ENCODE results near the gene TRAF3.
A peak's percentile ranks its signal among the peaks of the same experiment; 100 is the strongest.
"Not testable (repeated sequence)": the region's sequence is repeated elsewhere in the genome, so short reads cannot be mapped to it uniquely, and the experiment has no call there.

Gene TRAF3

DNA sequence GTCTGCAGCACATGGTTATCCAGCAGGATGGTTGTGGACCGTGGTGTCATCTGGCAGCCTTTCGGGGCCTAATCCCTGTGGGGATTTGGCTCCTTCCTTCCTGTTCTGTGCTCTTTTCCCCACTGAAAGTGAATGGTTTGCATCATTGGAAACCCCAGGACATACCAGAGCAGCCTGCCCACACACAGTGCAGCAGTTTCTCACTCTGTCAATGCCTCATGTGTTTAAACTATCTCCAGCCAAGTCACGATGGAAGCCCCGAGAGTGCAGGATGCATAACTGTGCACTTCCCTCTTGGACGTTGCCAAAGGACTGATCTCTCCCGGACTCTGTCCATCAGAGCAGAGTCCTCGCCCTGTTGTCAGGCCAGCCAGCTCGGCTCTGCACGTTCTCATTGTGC lies 116.2 kb downstream of the TRAF3 start:
- H3K27me3 Mint-ChIP-seq (ENCODE audit: low read depth): no peaks in the 10 kb centered on the region
- H3K4me3 Mint-ChIP-seq: no peak overlapping the region
- no peaks in the 10 kb centered on the region for H3K9me3 Mint-ChIP-seq
- peaks cover 27% of the 10 kb centered on the region for H3K36me3 Mint-ChIP-seq (ENCODE audit: low read depth)
- no peak overlapping the region for H3K27ac Mint-ChIP-seq
- H3K4me1 Mint-ChIP-seq (ENCODE audit: low read depth): peaks cover 2% of the 10 kb centered on the region
- no peak for DNase-seq (ENCODE audit: low spot score)

DNA sequence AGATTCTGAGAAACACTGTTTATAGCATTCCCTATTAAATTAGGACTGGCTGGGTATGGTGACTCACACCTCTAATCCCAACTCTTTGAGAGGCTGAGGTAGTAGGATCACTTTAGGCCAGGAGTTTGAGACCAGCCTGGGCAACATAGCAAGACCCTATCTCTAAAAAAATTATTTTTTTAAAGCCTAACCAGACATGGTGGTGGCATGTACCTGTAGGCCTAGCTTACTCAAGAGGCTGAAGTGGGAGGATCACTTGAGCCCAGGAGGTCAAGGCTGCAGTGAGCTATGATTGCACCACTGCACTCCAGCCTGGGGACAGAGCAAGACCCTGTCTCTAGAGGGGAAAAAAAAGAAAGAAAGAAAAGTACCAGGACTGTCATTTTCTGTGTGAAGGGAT lies 119.5 kb downstream of the TRAF3 start:
- H3K36me3 Mint-ChIP-seq (ENCODE audit: low read depth): peaks cover 32% of the 10 kb centered on the region
- H3K4me1 Mint-ChIP-seq (ENCODE audit: low read depth); H3K27me3 Mint-ChIP-seq (ENCODE audit: low read depth); H3K27ac Mint-ChIP-seq; H3K9me3 Mint-ChIP-seq; H3K4me3 Mint-ChIP-seq; DNase-seq (ENCODE audit: low spot score): not testable (repeated sequence)

DNA sequence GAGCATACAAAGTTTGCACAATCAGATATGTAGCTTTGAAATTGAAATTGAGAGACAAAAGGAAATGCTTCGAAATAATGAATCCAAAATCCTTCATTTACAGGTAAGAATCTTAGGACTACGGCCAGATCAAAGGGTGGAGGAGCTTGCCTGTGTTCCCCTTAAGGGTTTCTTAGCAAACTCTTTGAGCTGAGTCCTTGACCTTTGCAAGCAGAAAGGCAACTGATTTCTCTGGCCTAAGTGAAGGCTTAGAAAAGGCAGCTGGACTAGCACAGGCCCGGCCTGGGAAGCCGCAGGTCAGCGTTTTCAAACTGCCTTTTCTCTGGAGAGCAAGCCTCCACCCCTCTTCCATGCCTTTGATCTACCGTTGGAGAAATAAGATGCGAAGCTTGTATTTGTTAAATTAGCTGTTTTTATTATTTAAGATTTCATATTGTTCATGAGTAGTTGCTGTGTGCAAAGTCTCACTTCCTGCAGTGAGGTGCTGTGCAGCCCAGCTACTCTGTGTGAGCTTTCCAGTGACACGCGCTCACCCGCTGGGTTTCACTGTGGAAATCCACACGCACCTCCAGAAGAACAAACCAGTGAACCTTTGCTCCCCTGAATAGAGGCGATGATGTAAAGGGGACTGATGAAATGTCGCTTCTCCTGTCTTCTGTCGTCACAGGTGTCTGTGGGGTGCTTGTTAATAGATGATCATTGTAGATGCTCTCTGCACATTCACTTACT lies 120.2 kb downstream of the TRAF3 start:
- Mint-ChIP-seq H3K4me3 (no peak overlapping the region), H3K36me3 (ENCODE audit: low read depth) (peaks cover 28% of the 10 kb centered on the region), H3K27ac (no peak overlapping the region), H3K27me3 (ENCODE audit: low read depth) (no peaks in the 10 kb centered on the region), H3K9me3 (no peaks in the 10 kb centered on the region), H3K4me1 (ENCODE audit: low read depth) (peaks cover 8% of the 10 kb centered on the region)
- DNase-seq (ENCODE audit: low spot score): no peak

DNA sequence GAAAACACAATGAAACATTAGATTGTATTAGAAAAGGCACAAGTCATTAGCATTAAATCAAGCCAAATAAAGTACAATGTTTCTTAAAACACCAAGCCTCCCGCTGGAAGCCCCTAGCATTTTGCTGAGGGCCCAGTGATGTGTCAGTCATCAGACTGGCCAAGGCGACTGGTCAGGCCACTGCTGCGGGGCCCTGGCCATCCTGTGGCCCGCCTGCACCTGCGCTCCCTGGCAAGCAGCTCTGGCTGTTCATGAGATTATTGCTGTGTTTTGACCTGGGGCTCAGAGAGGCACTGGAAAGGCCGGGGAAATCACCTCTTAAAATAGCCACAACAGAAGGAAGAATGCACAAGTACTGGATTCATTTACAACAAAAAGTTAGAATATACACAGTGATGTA lies 121.0 kb downstream of the TRAF3 start:
- Mint-ChIP-seq H3K4me3 (no peak overlapping the region), H3K27me3 (ENCODE audit: low read depth) (no peaks in the 10 kb centered on the region), H3K4me1 (ENCODE audit: low read depth) (peaks cover 8% of the 10 kb centered on the region), H3K36me3 (ENCODE audit: low read depth) (peaks cover 28% of the 10 kb centered on the region), H3K27ac (no peak overlapping the region), H3K9me3 (no peaks in the 10 kb centered on the region)
- no peak for DNase-seq (ENCODE audit: low spot score)

DNA sequence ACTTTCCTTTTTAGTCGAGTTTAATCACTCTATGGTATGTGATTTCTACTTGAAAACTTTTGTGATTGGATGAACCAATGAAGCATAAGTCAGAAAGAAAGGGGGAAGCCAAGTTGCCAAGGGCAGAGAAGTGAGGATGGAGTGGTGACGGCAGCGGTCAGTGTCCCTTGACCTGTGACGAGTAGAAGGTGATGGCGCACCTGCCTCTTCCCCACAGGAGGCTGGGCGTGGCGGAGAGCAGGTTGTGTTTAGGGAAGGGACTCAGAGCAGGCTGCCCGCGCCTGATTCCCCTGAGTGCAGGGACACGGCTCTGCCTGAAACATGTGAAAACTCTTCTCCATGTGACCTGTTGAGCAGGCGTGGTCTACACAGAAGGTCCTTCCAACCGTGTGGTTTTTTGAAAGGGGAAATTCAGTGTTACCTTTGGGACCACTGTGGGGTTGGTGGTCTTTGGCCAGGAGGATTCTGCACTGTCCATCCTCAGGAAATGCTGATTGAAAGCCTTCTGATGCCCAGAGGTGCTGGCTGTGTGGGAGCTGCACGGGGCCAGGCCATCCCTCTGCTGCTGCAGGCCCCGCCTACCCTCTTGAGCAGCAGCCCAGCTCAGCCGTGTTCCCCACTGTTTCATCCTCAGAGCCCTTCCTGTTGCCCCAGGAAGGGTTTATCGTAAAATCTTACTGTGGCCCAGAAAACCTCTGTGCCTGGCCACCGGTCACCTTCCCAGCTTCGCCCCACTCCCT lies 121.7 kb downstream of the TRAF3 start:
- Mint-ChIP-seq H3K27ac (peak overlapping the region; percentile 55), H3K27me3 (ENCODE audit: low read depth) (no peaks in the 10 kb centered on the region), H3K36me3 (ENCODE audit: low read depth) (peaks cover 30% of the 10 kb centered on the region), H3K9me3 (no peaks in the 10 kb centered on the region), H3K4me1 (ENCODE audit: low read depth) (peaks cover 8% of the 10 kb centered on the region), H3K4me3 (no peak overlapping the region)
- DNase-seq (ENCODE audit: low spot score): no peak

DNA sequence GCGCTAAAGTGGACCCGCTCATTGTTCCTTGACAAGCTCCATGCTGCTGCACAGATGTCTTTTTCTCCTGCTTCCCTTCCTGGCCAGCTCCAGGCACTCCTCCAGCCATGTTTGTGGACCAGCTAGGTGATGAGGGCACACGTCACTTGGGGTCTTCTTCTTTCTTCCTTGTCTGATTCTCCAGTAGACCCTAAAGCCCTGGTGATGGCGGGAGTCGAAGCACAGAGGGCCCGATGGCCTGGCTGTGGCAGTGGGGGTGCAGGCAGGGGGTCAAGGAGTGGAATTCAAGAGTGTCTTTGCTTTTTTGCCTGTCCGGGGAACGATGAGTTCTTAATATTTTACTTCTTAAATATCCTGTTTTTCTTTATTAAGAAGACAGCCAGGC lies 122.3 kb downstream of the TRAF3 start:
- Mint-ChIP-seq H3K27ac (no peak overlapping the region), H3K4me3 (no peak overlapping the region), H3K4me1 (ENCODE audit: low read depth) (peaks cover 8% of the 10 kb centered on the region), H3K9me3 (no peaks in the 10 kb centered on the region), H3K36me3 (ENCODE audit: low read depth) (peaks cover 35% of the 10 kb centered on the region), H3K27me3 (ENCODE audit: low read depth) (no peaks in the 10 kb centered on the region)
- no peak for DNase-seq (ENCODE audit: low spot score)

DNA sequence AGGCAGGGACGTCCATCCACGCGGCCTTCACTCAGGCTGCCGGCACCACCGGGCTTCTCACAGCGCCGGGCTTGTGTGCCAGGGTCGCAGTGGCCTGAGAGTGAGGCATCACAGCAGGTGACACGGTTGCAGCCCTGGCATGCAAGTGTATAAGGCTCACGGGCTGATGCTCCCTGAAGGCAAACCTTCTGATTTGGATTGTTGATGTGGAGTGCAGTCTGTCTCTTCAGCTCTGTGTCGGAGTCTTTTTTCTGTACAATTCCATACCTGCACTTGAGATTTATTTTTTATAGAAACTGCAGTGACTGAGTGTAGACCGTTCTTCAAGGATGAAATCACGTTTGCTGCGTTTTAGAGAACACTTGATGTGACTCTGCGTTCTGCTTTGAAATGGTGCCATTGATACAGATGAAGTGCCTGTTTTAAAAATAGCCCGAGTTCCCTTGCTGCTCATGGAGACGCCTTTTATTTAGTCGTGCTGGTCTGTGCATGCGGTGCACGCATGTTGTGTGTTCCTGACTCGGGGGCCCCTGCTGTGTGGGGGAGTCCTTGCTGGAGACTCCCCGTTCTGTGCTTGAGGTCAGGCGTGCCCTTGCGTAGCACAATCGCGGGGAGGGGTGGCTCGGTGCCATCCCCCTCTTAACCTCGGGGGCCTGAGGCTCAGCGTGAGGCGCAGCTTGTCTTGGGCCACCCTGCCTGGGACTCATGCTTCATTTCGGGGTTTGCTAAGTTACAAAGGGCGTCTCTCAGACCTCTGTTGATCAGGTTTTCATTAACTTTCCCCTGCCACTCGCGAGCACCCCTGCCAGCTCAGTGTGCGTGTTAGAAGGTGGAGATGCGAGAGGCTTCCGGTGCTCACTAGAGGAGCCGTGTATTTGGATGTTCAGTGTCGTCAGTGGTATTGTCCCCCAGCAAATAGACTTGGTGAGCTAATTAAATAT lies 123.7 kb downstream of the TRAF3 start:
- Mint-ChIP-seq H3K27ac (peak overlapping the region; percentile 60), H3K36me3 (ENCODE audit: low read depth) (peaks cover 39% of the 10 kb centered on the region), H3K4me1 (ENCODE audit: low read depth) (peaks cover 8% of the 10 kb centered on the region), H3K27me3 (ENCODE audit: low read depth) (no peaks in the 10 kb centered on the region), H3K9me3 (no peaks in the 10 kb centered on the region), H3K4me3 (no peak overlapping the region)
- no peak for DNase-seq (ENCODE audit: low spot score)

DNA sequence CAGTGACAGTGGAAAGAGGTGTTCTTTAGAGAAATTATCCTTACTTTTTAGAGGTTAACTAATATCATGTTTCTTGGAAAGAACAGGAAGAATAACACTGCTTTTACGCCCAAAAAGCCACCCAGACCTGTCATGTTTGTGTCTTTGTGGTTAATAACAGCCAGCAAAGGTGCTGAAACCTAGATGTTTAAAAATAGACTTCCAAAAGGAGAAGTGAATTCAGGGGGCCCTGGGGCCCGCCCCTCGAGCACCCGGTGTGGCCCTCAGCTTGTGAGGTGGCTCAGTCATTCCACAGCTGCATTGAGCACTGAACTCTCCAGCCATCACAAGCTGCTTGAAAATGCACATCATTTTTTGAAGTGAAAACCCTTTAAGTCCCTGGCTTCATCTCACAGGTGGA lies 124.4 kb downstream of the TRAF3 start:
- no peaks in the 10 kb centered on the region for H3K27me3 Mint-ChIP-seq (ENCODE audit: low read depth)
- peaks cover 8% of the 10 kb centered on the region for H3K4me1 Mint-ChIP-seq (ENCODE audit: low read depth)
- no peak overlapping the region for H3K4me3 Mint-ChIP-seq
- H3K36me3 Mint-ChIP-seq (ENCODE audit: low read depth): peaks cover 40% of the 10 kb centered on the region
- DNase-seq (ENCODE audit: low spot score): no peak
- peak overlapping the region; percentile 60 for H3K27ac Mint-ChIP-seq
- no peaks in the 10 kb centered on the region for H3K9me3 Mint-ChIP-seq

DNA sequence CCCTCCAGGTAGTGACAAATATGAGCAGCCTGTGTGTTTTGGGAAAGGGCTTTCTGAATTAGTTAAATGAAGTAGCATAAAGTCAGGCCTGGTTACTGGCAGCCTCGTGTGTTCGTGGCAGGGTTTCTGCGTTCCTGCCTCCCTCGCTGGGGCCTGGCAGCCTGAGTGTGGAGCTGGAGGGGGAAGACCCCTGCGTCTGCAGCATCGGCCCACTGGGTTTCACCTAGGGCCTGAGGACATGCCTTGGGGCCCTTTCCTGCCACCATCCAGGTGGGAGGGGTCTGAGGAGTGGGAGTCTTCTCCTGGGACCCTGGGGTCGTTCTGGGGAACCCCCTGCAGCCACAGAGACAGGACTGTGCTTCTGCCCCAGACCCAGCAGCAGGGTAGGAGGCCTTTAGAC lies 124.8 kb downstream of the TRAF3 start:
- Mint-ChIP-seq H3K36me3 (ENCODE audit: low read depth) (peaks cover 42% of the 10 kb centered on the region), H3K27me3 (ENCODE audit: low read depth) (no peaks in the 10 kb centered on the region), H3K4me1 (ENCODE audit: low read depth) (peaks cover 8% of the 10 kb centered on the region), H3K9me3 (no peaks in the 10 kb centered on the region), H3K4me3 (no peak overlapping the region), H3K27ac (no peak overlapping the region)
- DNase-seq (ENCODE audit: low spot score): no peak

DNA sequence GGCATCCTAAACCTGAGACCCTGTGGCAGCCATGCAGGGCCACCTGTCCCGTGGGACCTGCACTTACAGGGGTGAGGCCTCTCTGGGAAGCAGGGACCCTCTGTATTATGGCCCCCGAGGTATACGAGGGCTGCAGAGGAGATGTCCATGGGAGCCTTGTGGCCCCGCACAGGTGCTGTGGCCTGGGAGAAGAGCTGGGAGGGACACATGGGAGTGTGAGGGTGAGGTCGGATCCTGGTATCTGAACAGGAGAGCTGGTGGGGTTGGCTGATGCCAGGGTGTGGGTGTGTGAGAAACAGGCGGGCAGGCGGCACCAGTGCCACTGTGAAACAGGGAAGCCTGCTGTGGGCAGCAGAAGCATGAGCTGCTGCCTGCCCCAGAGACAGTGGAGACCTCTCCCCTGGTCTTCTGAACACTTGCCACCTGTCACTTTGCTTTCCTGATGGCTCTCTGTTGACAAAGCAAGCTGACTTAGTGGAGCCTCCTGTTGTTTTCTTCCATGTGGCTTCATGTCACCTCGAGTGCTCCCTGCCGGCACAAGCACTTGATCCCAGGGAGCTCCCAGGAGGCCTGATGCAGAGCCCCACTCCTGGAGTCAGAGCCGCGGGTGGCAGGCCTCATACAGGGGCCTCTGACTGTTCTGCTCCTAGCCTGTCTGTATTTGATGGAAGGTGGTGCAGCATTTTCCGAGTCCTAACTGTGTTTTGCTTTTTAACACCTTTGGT lies 125.4 kb downstream of the TRAF3 start:
- H3K27me3 Mint-ChIP-seq (ENCODE audit: low read depth): no peaks in the 10 kb centered on the region
- H3K4me1 Mint-ChIP-seq (ENCODE audit: low read depth): peaks cover 8% of the 10 kb centered on the region
- no peak for DNase-seq (ENCODE audit: low spot score)
- peak overlapping the region; percentile 36 for H3K27ac Mint-ChIP-seq
- H3K4me3 Mint-ChIP-seq: no peak overlapping the region
- H3K9me3 Mint-ChIP-seq: no peaks in the 10 kb centered on the region
- H3K36me3 Mint-ChIP-seq (ENCODE audit: low read depth): peaks cover 43% of the 10 kb centered on the region

DNA sequence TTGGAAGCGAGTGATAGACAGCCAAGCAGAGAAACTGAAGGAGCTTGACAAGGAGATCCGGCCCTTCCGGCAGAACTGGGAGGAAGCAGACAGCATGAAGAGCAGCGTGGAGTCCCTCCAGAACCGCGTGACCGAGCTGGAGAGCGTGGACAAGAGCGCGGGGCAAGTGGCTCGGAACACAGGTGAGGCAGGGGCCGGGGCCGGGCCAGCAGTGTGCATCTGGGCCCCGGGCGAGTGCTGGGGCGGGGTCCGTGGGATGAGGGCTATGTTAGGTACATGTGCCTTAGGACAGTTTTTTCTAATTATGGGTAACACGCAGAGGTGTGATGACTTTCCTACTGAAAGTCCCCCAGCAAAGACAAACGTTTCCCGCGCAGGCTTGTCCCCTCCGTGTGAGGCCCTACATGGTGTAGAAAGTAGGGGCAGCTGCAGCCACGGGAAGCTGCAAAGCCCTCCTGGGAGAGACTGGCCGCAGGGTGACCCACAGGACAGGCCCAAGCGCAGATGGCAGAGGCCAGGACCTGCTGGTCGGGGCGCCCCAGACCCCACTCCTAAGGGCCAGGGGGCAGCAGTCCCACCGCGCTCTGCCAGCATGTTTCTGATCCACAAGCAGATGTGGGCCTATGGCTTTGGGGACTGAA lies 126.1 kb downstream of the TRAF3 start:
- no peak for DNase-seq (ENCODE audit: low spot score)
- no peak overlapping the region for H3K4me3 Mint-ChIP-seq
- H3K4me1 Mint-ChIP-seq (ENCODE audit: low read depth): peaks cover 6% of the 10 kb centered on the region
- H3K9me3 Mint-ChIP-seq: no peaks in the 10 kb centered on the region
- H3K36me3 Mint-ChIP-seq (ENCODE audit: low read depth): peaks cover 43% of the 10 kb centered on the region
- no peak overlapping the region for H3K27ac Mint-ChIP-seq
- H3K27me3 Mint-ChIP-seq (ENCODE audit: low read depth): no peaks in the 10 kb centered on the region

DNA sequence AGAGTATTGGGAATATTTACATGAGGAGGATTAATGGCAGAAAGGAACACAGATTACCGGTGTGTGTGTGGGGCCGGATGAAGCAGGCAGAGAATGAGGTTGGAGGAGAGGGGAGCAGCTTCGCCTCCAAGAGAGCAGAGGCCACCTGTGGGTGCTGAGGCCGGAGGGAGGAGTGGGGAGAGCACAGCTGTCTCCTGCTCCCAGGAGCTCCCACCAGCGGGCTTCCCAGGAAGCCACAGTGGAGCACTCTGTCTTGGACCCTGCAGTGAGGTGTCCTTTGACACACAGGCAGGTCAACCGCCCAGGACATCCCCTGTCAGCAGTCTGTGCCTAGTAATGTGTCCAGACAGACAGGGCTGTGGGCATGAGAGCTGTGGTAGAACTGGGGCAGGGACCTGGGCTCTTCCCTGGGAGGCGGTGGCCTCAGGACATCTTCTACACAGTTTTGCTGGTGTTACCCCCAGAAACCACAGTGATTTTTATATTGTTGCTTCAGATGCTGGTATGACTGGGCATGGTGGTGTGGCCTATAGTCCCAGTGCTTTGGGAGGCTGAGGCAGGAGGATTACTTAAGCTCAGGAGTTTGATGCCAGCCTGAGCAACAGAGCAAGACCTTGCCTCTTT lies 126.8 kb downstream of the TRAF3 start:
- no peaks in the 10 kb centered on the region for H3K27me3 Mint-ChIP-seq (ENCODE audit: low read depth)
- peaks cover 4% of the 10 kb centered on the region for H3K4me1 Mint-ChIP-seq (ENCODE audit: low read depth)
- H3K27ac Mint-ChIP-seq: no peak overlapping the region
- H3K9me3 Mint-ChIP-seq: no peaks in the 10 kb centered on the region
- H3K36me3 Mint-ChIP-seq (ENCODE audit: low read depth): peaks cover 39% of the 10 kb centered on the region
- no peak for DNase-seq (ENCODE audit: low spot score)
- H3K4me3 Mint-ChIP-seq: no peak overlapping the region
